ENCODE measurements around the gene PIP4K2B. TPM values are rescaled to one million over a fixed set of nuclear protein-coding genes. Genes with fewer than 3 reads are reported as not detected.
"Not testable (repeated sequence)": the region's sequence is repeated elsewhere in the genome, so short reads cannot be mapped to it uniquely, and the experiment has no call there.

PIP4K2B gene
- total and polyA plus RNA-seq, 4 donors = 16.1 to 42.3 (median 29.2) TPM

GRCh38 chr17:38794221-38794620 is 5.1 kb downstream of the PIP4K2B start:
- no peak overlapping the region for H3K27ac ChIP-seq (ENCODE audit: low read depth in 1 of 2, low read length in 1 of 2)
- DNase-seq (no peak), ATAC-seq (ENCODE audit: insufficient read depth, low FRiP score) (no peak)
- H3K27me3 ChIP-seq (ENCODE audit: control insufficient read depth in 3 of 3, insufficient read depth in 3 of 3, low read length in 2 of 3) = no peaks in the 10 kb centered on the region
- no peak overlapping the region for H3K9ac ChIP-seq (ENCODE audit: insufficient read depth in 1 of 2, low read length in 2 of 2)
- H3K36me3 ChIP-seq (ENCODE audit: control insufficient read depth in 4 of 4, insufficient read depth in 4 of 4, low read length in 4 of 4) = peaks cover 4 to 14% (median 5%) of the 10 kb centered on the region in 4 donors
- TF ChIP-seq, protein P1, sequence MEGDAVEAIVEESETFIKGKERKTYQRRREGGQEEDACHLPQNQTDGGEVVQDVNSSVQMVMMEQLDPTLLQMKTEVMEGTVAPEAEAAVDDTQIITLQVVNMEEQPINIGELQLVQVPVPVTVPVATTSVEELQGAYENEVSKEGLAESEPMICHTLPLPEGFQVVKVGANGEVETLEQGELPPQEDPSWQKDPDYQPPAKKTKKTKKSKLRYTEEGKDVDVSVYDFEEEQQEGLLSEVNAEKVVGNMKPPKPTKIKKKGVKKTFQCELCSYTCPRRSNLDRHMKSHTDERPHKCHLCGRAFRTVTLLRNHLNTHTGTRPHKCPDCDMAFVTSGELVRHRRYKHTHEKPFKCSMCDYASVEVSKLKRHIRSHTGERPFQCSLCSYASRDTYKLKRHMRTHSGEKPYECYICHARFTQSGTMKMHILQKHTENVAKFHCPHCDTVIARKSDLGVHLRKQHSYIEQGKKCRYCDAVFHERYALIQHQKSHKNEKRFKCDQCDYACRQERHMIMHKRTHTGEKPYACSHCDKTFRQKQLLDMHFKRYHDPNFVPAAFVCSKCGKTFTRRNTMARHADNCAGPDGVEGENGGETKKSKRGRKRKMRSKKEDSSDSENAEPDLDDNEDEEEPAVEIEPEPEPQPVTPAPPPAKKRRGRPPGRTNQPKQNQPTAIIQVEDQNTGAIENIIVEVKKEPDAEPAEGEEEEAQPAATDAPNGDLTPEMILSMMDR (IDR thresholded peaks at IDR 0.05; ENCODE audit: control extremely low read depth, extremely low read depth) = no peak
- H3K4me3 ChIP-seq = no peak overlapping the region
- WGBS, 2 donors = 96 to 97% methylated on average over 5 of the region's 5 CpGs
- no peaks in the 10 kb centered on the region for H3K9me3 ChIP-seq (ENCODE audit: control insufficient read depth in 4 of 4, insufficient read depth in 3 of 4, low read length in 3 of 4)
- peaks cover 13 to 25% (median 16%) of the 10 kb centered on the region in 5 donors for H3K4me1 ChIP-seq (ENCODE audit: control insufficient read depth in 5 of 5, insufficient read depth in 5 of 5, low read length in 5 of 5)

GRCh38 chr17:38791162-38791561 is 8.2 kb downstream of the PIP4K2B start:
- 96 to 98% methylated on average over 5 of the region's 5 CpGs for WGBS, 2 donors
- Histone ChIP-seq H3K4me1 (ENCODE audit: control insufficient read depth in 5 of 5, insufficient read depth in 5 of 5, low read length in 5 of 5) (peaks cover 0 to 7% (median 0%) of the 10 kb centered on the region in 5 donors), H3K36me3 (ENCODE audit: control insufficient read depth in 4 of 4, insufficient read depth in 4 of 4, low read length in 4 of 4) (peaks cover 5 to 23% (median 7%) of the 10 kb centered on the region in 4 donors), H3K27me3 (ENCODE audit: control insufficient read depth in 3 of 3, insufficient read depth in 3 of 3, low read length in 2 of 3) (no peaks in the 10 kb centered on the region), H3K27ac (ENCODE audit: low read depth in 1 of 2, low read length in 1 of 2) (no peak overlapping the region), H3K9ac (ENCODE audit: insufficient read depth in 1 of 2, low read length in 2 of 2) (no peak overlapping the region), H3K9me3 (ENCODE audit: control insufficient read depth in 4 of 4, insufficient read depth in 3 of 4, low read length in 3 of 4) (no peaks in the 10 kb centered on the region), H3K4me3 (no peak overlapping the region)
- no peak for DNase-seq
- TF ChIP-seq, protein P1 (IDR thresholded peaks at IDR 0.05; ENCODE audit: control extremely low read depth, extremely low read depth) = no peak
- ATAC-seq (ENCODE audit: insufficient read depth, low FRiP score) = no peak

- 68 to 76% methylated on average over 13 of the region's 13 CpGs for WGBS, 2 donors
- not testable (repeated sequence) for H3K9ac ChIP-seq (ENCODE audit: insufficient read depth in 1 of 2, low read length in 2 of 2); H3K4me3 ChIP-seq; H3K27me3 ChIP-seq (ENCODE audit: control insufficient read depth in 3 of 3, insufficient read depth in 3 of 3, low read length in 2 of 3); ATAC-seq (ENCODE audit: insufficient read depth, low FRiP score); DNase-seq; H3K4me1 ChIP-seq (ENCODE audit: control insufficient read depth in 5 of 5, insufficient read depth in 5 of 5, low read length in 5 of 5); H3K27ac ChIP-seq (ENCODE audit: low read depth in 1 of 2, low read length in 1 of 2); H3K9me3 ChIP-seq (ENCODE audit: control insufficient read depth in 4 of 4, insufficient read depth in 3 of 4, low read length in 3 of 4)
- peaks cover 6 to 31% (median 14%) of the 10 kb centered on the region in 4 donors for H3K36me3 ChIP-seq (ENCODE audit: control insufficient read depth in 4 of 4, insufficient read depth in 4 of 4, low read length in 4 of 4)
These were observed 9.1 kb downstream of the PIP4K2B start for GRCh38 chr17:38790148-38790707.

GRCh38 chr17:38789185-38789584 is 10.2 kb downstream of the PIP4K2B start:
- Histone ChIP-seq H3K36me3 (ENCODE audit: control insufficient read depth in 4 of 4, insufficient read depth in 4 of 4, low read length in 4 of 4) (peaks cover 12 to 37% (median 20%) of the 10 kb centered on the region in 4 donors), H3K4me3 (no peak overlapping the region), H3K4me1 (ENCODE audit: control insufficient read depth in 5 of 5, insufficient read depth in 5 of 5, low read length in 5 of 5) (peaks cover 0 to 9% (median 0%) of the 10 kb centered on the region in 5 donors), H3K27me3 (ENCODE audit: control insufficient read depth in 3 of 3, insufficient read depth in 3 of 3, low read length in 2 of 3) (no peaks in the 10 kb centered on the region), H3K9me3 (ENCODE audit: control insufficient read depth in 4 of 4, insufficient read depth in 3 of 4, low read length in 3 of 4) (no peaks in the 10 kb centered on the region), H3K27ac (ENCODE audit: low read depth in 1 of 2, low read length in 1 of 2) (no peak overlapping the region), H3K9ac (ENCODE audit: insufficient read depth in 1 of 2, low read length in 2 of 2) (no peak overlapping the region)
- 23 to 30% methylated on average over 1 of the region's 1 CpG for WGBS, 2 donors
- ATAC-seq (ENCODE audit: insufficient read depth, low FRiP score) (no peak), DNase-seq (no peak)
- TF ChIP-seq, protein P1 (IDR thresholded peaks at IDR 0.05; ENCODE audit: control extremely low read depth, extremely low read depth) = no peak

GRCh38 chr17:38787999-38788398 is 11.4 kb downstream of the PIP4K2B start:
- H3K36me3 ChIP-seq (ENCODE audit: control insufficient read depth in 4 of 4, insufficient read depth in 4 of 4, low read length in 4 of 4) = peaks cover 16 to 37% (median 24%) of the 10 kb centered on the region in 4 donors
- H3K27ac ChIP-seq (ENCODE audit: low read depth in 1 of 2, low read length in 1 of 2); H3K4me1 ChIP-seq (ENCODE audit: control insufficient read depth in 5 of 5, insufficient read depth in 5 of 5, low read length in 5 of 5); H3K4me3 ChIP-seq; ATAC-seq (ENCODE audit: insufficient read depth, low FRiP score); H3K9me3 ChIP-seq (ENCODE audit: control insufficient read depth in 4 of 4, insufficient read depth in 3 of 4, low read length in 3 of 4); H3K9ac ChIP-seq (ENCODE audit: insufficient read depth in 1 of 2, low read length in 2 of 2); DNase-seq; H3K27me3 ChIP-seq (ENCODE audit: control insufficient read depth in 3 of 3, insufficient read depth in 3 of 3, low read length in 2 of 3): not testable (repeated sequence)
- 94 to 99% methylated on average over 4 of the region's 4 CpGs for WGBS, 2 donors

All from lung (tissue), 12 donors.